Measurements from ENCODE around the gene BAIAP2.
A peak's percentile ranks its signal among the peaks of the same experiment; 100 is the strongest.

The BAIAP2 gene

GRCh38 chr17:81111066-81111465 is 76.1 kb downstream of the BAIAP2 start:
- DNase-seq (ENCODE audit: low spot score), result no peak

- no peak for DNase-seq (ENCODE audit: low spot score)
Observed at GRCh38 chr17:81112450-81112849, 77.5 kb downstream of the BAIAP2 start.

- DNase-seq (ENCODE audit: low spot score), result no peak
Observed at GRCh38 chr17:81113158-81113724, 78.3 kb downstream of the BAIAP2 start.

GRCh38 chr17:81114351-81115093 is 79.6 kb downstream of the BAIAP2 start:
- no peak for DNase-seq (ENCODE audit: low spot score)

- no peak for DNase-seq (ENCODE audit: low spot score)
Observed at GRCh38 chr17:81115219-81115618, 80.3 kb downstream of the BAIAP2 start.

- no peak for DNase-seq (ENCODE audit: low spot score)
Observed at GRCh38 chr17:81115749-81116464, 81.0 kb downstream of the BAIAP2 start.

GRCh38 chr17:81116704-81117103 is 81.8 kb downstream of the BAIAP2 start:
- DNase-seq (ENCODE audit: low spot score), result no peak

- DNase-seq (ENCODE audit: low spot score), result no peak
Observed at GRCh38 chr17:81117672-81118198, 82.8 kb downstream of the BAIAP2 start.

GRCh38 chr17:81118308-81119221 is 83.6 kb downstream of the BAIAP2 start:
- no peak for DNase-seq (ENCODE audit: low spot score)

GRCh38 chr17:81119223-81120148 is 84.5 kb downstream of the BAIAP2 start:
- peak; percentile 92 for DNase-seq (ENCODE audit: low spot score)

GRCh38 chr17:81120149-81120484 is 85.2 kb downstream of the BAIAP2 start:
- no peak for DNase-seq (ENCODE audit: low spot score)

GRCh38 chr17:81120695-81121621 is 86.0 kb downstream of the BAIAP2 start:
- DNase-seq (ENCODE audit: low spot score), result no peak

- DNase-seq (ENCODE audit: low spot score), result no peak
Observed at GRCh38 chr17:81121841-81122733, 87.1 kb downstream of the BAIAP2 start.

- DNase-seq (ENCODE audit: low spot score), result no peak
Observed at GRCh38 chr17:81123052-81124048, 88.4 kb downstream of the BAIAP2 start.

- no peak for DNase-seq (ENCODE audit: low spot score)
Observed at GRCh38 chr17:81124377-81124776, 89.4 kb downstream of the BAIAP2 start.

GRCh38 chr17:81125573-81126081 is 90.7 kb downstream of the BAIAP2 start:
- DNase-seq (ENCODE audit: low spot score), result no peak

Measured in left forelimb (tissue), 1 donor.